ENCODE results near the gene PCDHGB5.

DNA sequence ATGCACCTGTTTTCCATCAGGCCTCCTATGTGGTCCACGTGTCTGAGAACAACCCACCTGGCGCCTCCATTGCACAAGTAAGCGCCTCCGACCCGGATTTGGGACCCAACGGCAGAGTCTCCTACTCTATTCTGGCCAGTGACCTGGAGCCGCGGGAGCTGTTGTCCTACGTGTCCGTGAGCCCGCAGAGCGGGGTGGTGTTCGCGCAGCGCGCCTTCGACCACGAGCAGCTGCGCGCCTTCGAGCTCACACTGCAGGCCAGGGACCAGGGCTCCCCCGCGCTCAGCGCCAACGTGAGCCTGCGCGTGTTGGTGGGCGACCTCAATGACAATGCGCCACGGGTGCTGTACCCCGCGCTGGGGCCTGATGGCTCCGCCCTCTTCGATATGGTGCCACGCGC, 46.2 kb upstream of the PCDHGB5 start:
- TF ChIP-seq POLR2A (IDR thresholded peaks at IDR 0.05; ENCODE audit: low read depth, low read length) = no peak
- TF ChIP-seq POLR2AphosphoS5 (IDR thresholded peaks at IDR 0.05; ENCODE audit: low read depth, low read length) = no peak
- TF ChIP-seq TAF1 (IDR thresholded peaks at IDR 0.05; ENCODE audit: borderline replicate concordance, low read depth, low read length) = no peak
